ENCODE data around the gene HTATIP2.

DNA sequence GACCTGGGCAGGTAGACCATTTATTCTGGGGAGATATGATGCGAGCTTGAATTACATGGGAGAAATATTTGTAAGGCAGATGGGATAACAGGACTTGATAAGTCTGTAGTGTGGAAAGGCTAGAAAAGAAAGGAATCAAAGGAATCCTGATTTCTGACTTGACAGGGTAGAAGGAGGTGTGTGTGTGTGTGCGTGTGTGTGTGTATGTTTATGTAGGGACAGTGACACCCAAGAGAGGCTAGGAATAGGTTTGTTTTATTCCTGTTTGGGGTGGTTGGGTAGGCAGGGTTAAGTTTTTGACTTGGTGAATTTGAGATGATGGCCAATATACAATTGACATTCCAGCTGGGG, 390 bp upstream of the HTATIP2 start:
- TF ChIP-seq, protein P1, sequence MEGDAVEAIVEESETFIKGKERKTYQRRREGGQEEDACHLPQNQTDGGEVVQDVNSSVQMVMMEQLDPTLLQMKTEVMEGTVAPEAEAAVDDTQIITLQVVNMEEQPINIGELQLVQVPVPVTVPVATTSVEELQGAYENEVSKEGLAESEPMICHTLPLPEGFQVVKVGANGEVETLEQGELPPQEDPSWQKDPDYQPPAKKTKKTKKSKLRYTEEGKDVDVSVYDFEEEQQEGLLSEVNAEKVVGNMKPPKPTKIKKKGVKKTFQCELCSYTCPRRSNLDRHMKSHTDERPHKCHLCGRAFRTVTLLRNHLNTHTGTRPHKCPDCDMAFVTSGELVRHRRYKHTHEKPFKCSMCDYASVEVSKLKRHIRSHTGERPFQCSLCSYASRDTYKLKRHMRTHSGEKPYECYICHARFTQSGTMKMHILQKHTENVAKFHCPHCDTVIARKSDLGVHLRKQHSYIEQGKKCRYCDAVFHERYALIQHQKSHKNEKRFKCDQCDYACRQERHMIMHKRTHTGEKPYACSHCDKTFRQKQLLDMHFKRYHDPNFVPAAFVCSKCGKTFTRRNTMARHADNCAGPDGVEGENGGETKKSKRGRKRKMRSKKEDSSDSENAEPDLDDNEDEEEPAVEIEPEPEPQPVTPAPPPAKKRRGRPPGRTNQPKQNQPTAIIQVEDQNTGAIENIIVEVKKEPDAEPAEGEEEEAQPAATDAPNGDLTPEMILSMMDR (IDR thresholded peaks at IDR 0.05; ENCODE audit: low read length), result no peak
- TF ChIP-seq EZH2phosphoT487 (IDR thresholded peaks at IDR 0.05; ENCODE audit: low read length), result no peak

All from MM.1S (cell line).